ENCODE results near the gene RAB4B. TPM values are rescaled to one million over a fixed set of nuclear protein-coding genes. Genes with fewer than 3 reads are reported as not detected.

RAB4B gene
- total and polyA plus RNA-seq, 2 experiments from 2014 or later = 27.4 to 29.0 TPM

DNA sequence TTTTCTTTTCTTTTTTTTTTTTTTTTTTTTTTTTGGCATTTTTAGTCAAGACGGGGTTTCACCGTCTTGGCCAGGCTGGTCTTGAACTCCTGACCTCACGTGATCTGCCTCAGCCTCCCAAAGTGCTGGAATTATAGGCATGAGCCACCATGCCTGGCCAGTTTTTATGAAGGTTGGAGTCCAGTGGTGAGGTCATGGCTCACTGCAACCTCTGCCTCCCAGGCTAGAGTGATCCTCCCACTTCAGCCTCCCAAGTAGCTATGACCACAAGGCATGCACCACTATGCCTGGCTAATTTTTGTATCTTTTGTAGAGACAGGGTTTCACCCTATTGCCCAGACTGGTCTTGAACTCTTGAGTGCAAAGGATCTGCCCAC, 22.8 kb upstream of the RAB4B start:
- no peak overlapping the region for H3K4me3 Mint-ChIP-seq
- H3K4me1 Mint-ChIP-seq = peaks cover 18% of the 10 kb centered on the region
- H3K9me2 ChIP-seq (ENCODE audit: insufficient read depth) = no peaks in the 10 kb centered on the region
- peaks cover 82% of the 10 kb centered on the region for H3K79me2 ChIP-seq (replicated peaks; ENCODE audit: insufficient read depth)
- ATAC-seq = no peak
- peaks cover 34% of the 10 kb centered on the region for H3F3A ChIP-seq (replicated peaks; ENCODE audit: low read depth)
- peaks cover 84% of the 10 kb centered on the region for H3K36me3 Mint-ChIP-seq (ENCODE audit: low read depth)
- TF ChIP-seq CREB1 (CRISPR knock-in tag; IDR thresholded peaks at IDR 0.05; ENCODE audit: low read depth) (no peak), JUNB (IDR thresholded peaks at IDR 0.05; ENCODE audit: unreplicated experiment) (no peak), REST (IDR thresholded peaks at IDR 0.05; ENCODE audit: unreplicated experiment) (no peak), ETS1 (IDR thresholded peaks at IDR 0.05) (no peak), CTCF (conservative IDR thresholded peaks at IDR 0.05; ENCODE audit: low read depth in 2 of 2) (no peak), EZH2phosphoT487 (IDR thresholded peaks at IDR 0.05; ENCODE audit: unreplicated experiment) (no peak), EZH2 (IDR thresholded peaks at IDR 0.05; ENCODE audit: low read depth, unreplicated experiment) (no peak), ZNF114 (CRISPR knock-in tag; IDR thresholded peaks at IDR 0.05) (no peak), ZNF331 (CRISPR knock-in tag; IDR thresholded peaks at IDR 0.05; ENCODE audit: low read depth) (no peak)
- H3K4me1 ChIP-seq (ENCODE audit: insufficient read depth) = peaks cover 17% of the 10 kb centered on the region; the same call in 1 of the 2 replicates
- no peak for DNase-seq (ENCODE audit: low spot score)
- H3K27me3 Mint-ChIP-seq (ENCODE audit: insufficient read depth, low read depth, poor library complexity) = peaks cover 21% of the 10 kb centered on the region
- peaks cover 3% of the 10 kb centered on the region; the same call in 1 of the 3 replicates for H3K9me3 Mint-ChIP-seq
- H3K4me2 ChIP-seq = no peak overlapping the region
- no peak overlapping the region for H3K27ac Mint-ChIP-seq
- peaks cover 43% of the 10 kb centered on the region for H3K36me3 ChIP-seq (ENCODE audit: insufficient read depth)
- peak overlapping the region; percentile 20; the same call in 1 of the 2 replicates for H3K4me3 ChIP-seq
- H2AFZ ChIP-seq = no peak overlapping the region
- H4K20me1 ChIP-seq (replicated peaks; ENCODE audit: insufficient read depth) = peaks cover 58% of the 10 kb centered on the region
- H3K27me3 ChIP-seq (ENCODE audit: insufficient read depth) = no peaks in the 10 kb centered on the region
- H3K27ac ChIP-seq (ENCODE audit: low read depth) = no peak overlapping the region
